Measurements from ENCODE around the gene DNAJB4. TPM values are rescaled to one million over a fixed set of nuclear protein-coding genes. Genes with fewer than 3 reads are reported as not detected.
"Not testable (repeated sequence)": the region's sequence is repeated elsewhere in the genome, so short reads cannot be mapped to it uniquely, and the experiment has no call there.

Gene DNAJB4
- total and polyA plus RNA-seq, 4 donors: 39.1 to 137 (median 66.6) TPM

- ATAC-seq (ENCODE audit: low FRiP score) (no peak), DNase-seq (no peak)
- intact Hi-C loops (cut with DNase I): no loop called here
- H3K27ac ChIP-seq (ENCODE audit: low read depth in 1 of 2, low read length in 2 of 2): no peak overlapping the region
- no peaks in the 10 kb centered on the region for H3K36me3 ChIP-seq (ENCODE audit: control insufficient read depth in 1 of 2, insufficient read depth in 2 of 2, low read length in 1 of 2)
- H3K4me1 ChIP-seq (ENCODE audit: control insufficient read depth in 1 of 2, insufficient read depth in 2 of 2, low read length in 2 of 2): no peaks in the 10 kb centered on the region
- no peak overlapping the region for H3K4me3 ChIP-seq (ENCODE audit: low read length in 2 of 2)
- H3K9me3 ChIP-seq (ENCODE audit: control insufficient read depth, low read length): no peaks in the 10 kb centered on the region
- no peaks in the 10 kb centered on the region for H3K27me3 ChIP-seq (ENCODE audit: control insufficient read depth in 1 of 2, insufficient read depth in 2 of 2, low read length in 1 of 2)
- WGBS, 2 donors: 65 to 69% methylated on average over 3 of the region's 3 CpGs
Observed at GRCh38 chr1:77972080-77972479, 32.7 kb upstream of the DNAJB4 start.

- Histone ChIP-seq H3K27ac (ENCODE audit: low read depth in 1 of 2, low read length in 2 of 2) (no peak overlapping the region), H3K9me3 (ENCODE audit: control insufficient read depth, low read length) (no peaks in the 10 kb centered on the region), H3K4me3 (ENCODE audit: low read length in 2 of 2) (peak overlapping the region in 1 of 2 donors; percentile 20), H3K4me1 (ENCODE audit: control insufficient read depth in 1 of 2, insufficient read depth in 2 of 2, low read length in 2 of 2) (no peaks in the 10 kb centered on the region), H3K27me3 (ENCODE audit: control insufficient read depth in 1 of 2, insufficient read depth in 2 of 2, low read length in 1 of 2) (no peaks in the 10 kb centered on the region), H3K36me3 (ENCODE audit: control insufficient read depth in 1 of 2, insufficient read depth in 2 of 2, low read length in 1 of 2) (no peaks in the 10 kb centered on the region)
- 20 to 22% methylated on average over 4 of the region's 4 CpGs for WGBS, 2 donors
- ATAC-seq (ENCODE audit: low FRiP score) (no peak), DNase-seq (no peak)
- intact Hi-C loops (cut with DNase I): loop anchor here (5.0 kb wide), 1 partner anchor 137 kb away; no protein-coding TSS in a partner anchor
Observed at GRCh38 chr1:77975386-77975785, 29.4 kb upstream of the DNAJB4 start.

GRCh38 chr1:77975907-77976306 is 28.8 kb upstream of the DNAJB4 start:
- 23 to 32% methylated on average over 2 of the region's 2 CpGs for WGBS, 2 donors
- ATAC-seq (ENCODE audit: low FRiP score): no peak
- H3K4me1 ChIP-seq (ENCODE audit: control insufficient read depth in 1 of 2, insufficient read depth in 2 of 2, low read length in 2 of 2): no peaks in the 10 kb centered on the region
- intact Hi-C loops (cut with DNase I): loop anchor here (5.0 kb wide), 1 partner anchor 136 kb away; no protein-coding TSS in a partner anchor
- H3K4me3 ChIP-seq (ENCODE audit: low read length in 2 of 2): no peak overlapping the region
- H3K27me3 ChIP-seq (ENCODE audit: control insufficient read depth in 1 of 2, insufficient read depth in 2 of 2, low read length in 1 of 2): no peaks in the 10 kb centered on the region
- no peaks in the 10 kb centered on the region for H3K9me3 ChIP-seq (ENCODE audit: control insufficient read depth, low read length)
- H3K36me3 ChIP-seq (ENCODE audit: control insufficient read depth in 1 of 2, insufficient read depth in 2 of 2, low read length in 1 of 2): no peaks in the 10 kb centered on the region
- no peak for DNase-seq
- no peak overlapping the region for H3K27ac ChIP-seq (ENCODE audit: low read depth in 1 of 2, low read length in 2 of 2)

- Histone ChIP-seq H3K9me3 (ENCODE audit: control insufficient read depth, low read length) (no peaks in the 10 kb centered on the region), H3K4me3 (ENCODE audit: low read length in 2 of 2) (no peak overlapping the region), H3K4me1 (ENCODE audit: control insufficient read depth in 1 of 2, insufficient read depth in 2 of 2, low read length in 2 of 2) (no peaks in the 10 kb centered on the region), H3K36me3 (ENCODE audit: control insufficient read depth in 1 of 2, insufficient read depth in 2 of 2, low read length in 1 of 2) (no peaks in the 10 kb centered on the region), H3K27me3 (ENCODE audit: control insufficient read depth in 1 of 2, insufficient read depth in 2 of 2, low read length in 1 of 2) (no peaks in the 10 kb centered on the region), H3K27ac (ENCODE audit: low read depth in 1 of 2, low read length in 2 of 2) (no peak overlapping the region)
- no peak for ATAC-seq (ENCODE audit: low FRiP score)
- intact Hi-C loops (cut with DNase I): loop anchor here (5.0 kb wide), 1 partner anchor 136 kb away; no protein-coding TSS in a partner anchor
- WGBS, 2 donors: 79 to 82% methylated on average over 13 of the region's 13 CpGs
- DNase-seq: no peak
Observed at GRCh38 chr1:77976433-77977076, 28.2 kb upstream of the DNAJB4 start.

GRCh38 chr1:77977989-77978292 is 26.8 kb upstream of the DNAJB4 start:
- intact Hi-C loops (cut with DNase I): loop anchor here (5.0 kb wide), 1 partner anchor 134 kb away; no protein-coding TSS in a partner anchor
- H3K4me1 ChIP-seq (ENCODE audit: control insufficient read depth in 1 of 2, insufficient read depth in 2 of 2, low read length in 2 of 2): no peaks in the 10 kb centered on the region
- DNase-seq: no peak
- H3K4me3 ChIP-seq (ENCODE audit: low read length in 2 of 2): peak overlapping the region; percentile 96 to 100
- no peaks in the 10 kb centered on the region for H3K27me3 ChIP-seq (ENCODE audit: control insufficient read depth in 1 of 2, insufficient read depth in 2 of 2, low read length in 1 of 2)
- no peaks in the 10 kb centered on the region for H3K9me3 ChIP-seq (ENCODE audit: control insufficient read depth, low read length)
- H3K27ac ChIP-seq (ENCODE audit: low read depth in 1 of 2, low read length in 2 of 2): peak overlapping the region in 1 of 2 donors; percentile 99
- no peaks in the 10 kb centered on the region for H3K36me3 ChIP-seq (ENCODE audit: control insufficient read depth in 1 of 2, insufficient read depth in 2 of 2, low read length in 1 of 2)
- WGBS, 2 donors: 0% methylated on average over 5 of the region's 5 CpGs
- no peak for ATAC-seq (ENCODE audit: low FRiP score)

GRCh38 chr1:77978293-77978968 is 26.3 kb upstream of the DNAJB4 start:
- ATAC-seq (ENCODE audit: low FRiP score) (peak; percentile 80), DNase-seq (peak in 1 of 2 donors; percentile 68)
- H3K27me3 ChIP-seq (ENCODE audit: control insufficient read depth in 1 of 2, insufficient read depth in 2 of 2, low read length in 1 of 2): no peaks in the 10 kb centered on the region
- no peaks in the 10 kb centered on the region for H3K9me3 ChIP-seq (ENCODE audit: control insufficient read depth, low read length)
- intact Hi-C loops (cut with DNase I): loop anchor here (5.0 kb wide), 1 partner anchor 134 kb away; no protein-coding TSS in a partner anchor
- 0% methylated on average over 34 of the region's 34 CpGs for WGBS, 2 donors
- peak overlapping the region; percentile 96 to 100 for H3K4me3 ChIP-seq (ENCODE audit: low read length in 2 of 2)
- no peaks in the 10 kb centered on the region for H3K4me1 ChIP-seq (ENCODE audit: control insufficient read depth in 1 of 2, insufficient read depth in 2 of 2, low read length in 2 of 2)
- H3K36me3 ChIP-seq (ENCODE audit: control insufficient read depth in 1 of 2, insufficient read depth in 2 of 2, low read length in 1 of 2): no peaks in the 10 kb centered on the region
- H3K27ac ChIP-seq (ENCODE audit: low read depth in 1 of 2, low read length in 2 of 2): peak overlapping the region; percentile 99

GRCh38 chr1:77978969-77979876 is 25.5 kb upstream of the DNAJB4 start, which contains the start of gene FUBP1:
Gene FUBP1 (minus strand): TSS chr1:77979072. CDS start chr1:77979004, 68 bp downstream.
- 0% methylated on average over 57 of the region's 57 CpGs for WGBS, 2 donors
- Histone ChIP-seq H3K4me1 (ENCODE audit: control insufficient read depth in 1 of 2, insufficient read depth in 2 of 2, low read length in 2 of 2) (no peaks in the 10 kb centered on the region), H3K27ac (ENCODE audit: low read depth in 1 of 2, low read length in 2 of 2) (peak within 1 kb of the TSS; percentile 99)

GRCh38 chr1:77983352-77983996 is 21.3 kb upstream of the DNAJB4 start:
- 75 to 80% methylated on average over 8 of the region's 8 CpGs for WGBS, 2 donors
- H3K27me3 ChIP-seq (ENCODE audit: control insufficient read depth in 1 of 2, insufficient read depth in 2 of 2, low read length in 1 of 2); H3K4me1 ChIP-seq (ENCODE audit: control insufficient read depth in 1 of 2, insufficient read depth in 2 of 2, low read length in 2 of 2); ATAC-seq (ENCODE audit: low FRiP score); H3K36me3 ChIP-seq (ENCODE audit: control insufficient read depth in 1 of 2, insufficient read depth in 2 of 2, low read length in 1 of 2); intact Hi-C loops (cut with DNase I); H3K4me3 ChIP-seq (ENCODE audit: low read length in 2 of 2); DNase-seq; H3K9me3 ChIP-seq (ENCODE audit: control insufficient read depth, low read length): not testable (repeated sequence)
- peak overlapping the region in 1 of 2 donors; percentile 14 for H3K27ac ChIP-seq (ENCODE audit: low read depth in 1 of 2, low read length in 2 of 2)

More at GRCh38 chr1:77978969-77979876, 25.5 kb upstream of the DNAJB4 start, which contains the start of gene FUBP1:
- peak; percentile 98 for ATAC-seq (ENCODE audit: low FRiP score)
- Histone ChIP-seq H3K27me3 (ENCODE audit: control insufficient read depth in 1 of 2, insufficient read depth in 2 of 2, low read length in 1 of 2) (no peaks in the 10 kb centered on the region), H3K9me3 (ENCODE audit: control insufficient read depth, low read length) (no peaks in the 10 kb centered on the region), H3K36me3 (ENCODE audit: control insufficient read depth in 1 of 2, insufficient read depth in 2 of 2, low read length in 1 of 2) (no peaks in the 10 kb centered on the region), H3K4me3 (ENCODE audit: low read length in 2 of 2) (peak within 1 kb of the TSS; percentile 96 to 100)
- intact Hi-C loops (cut with DNase I): loop anchor here (1.0 to 5.0 kb wide), 2 partner anchors 25 to 133 kb away; partner anchors contain the start of gene DNAJB4 (in 2 of the 2)
- peak; percentile 96 for DNase-seq

All from aorta (tissue), 5 donors.